H4 (cell line): ENCODE measurements around the gene ANKHD1. TPM values are rescaled to one million over a fixed set of nuclear protein-coding genes. Genes with fewer than 3 reads are reported as not detected.
"Not testable (repeated sequence)": the region's sequence is repeated elsewhere in the genome, so short reads cannot be mapped to it uniquely, and the experiment has no call there.

Experiments
- DNase-seq: peaks from one replicate; pipeline ENCODE4 v3.0.0-alpha.2; 2015; ENCODE audit warnings: low spot score
- total RNA-seq: library from RNA; depleted of rRNA; stranded (reverse); fragments of >200 nt; shearing (Covaris generic); gene quantifications from 2 replicates; pipeline ENCODE4 v1.2.3, GENCODE V29; 2014

Gene ANKHD1
- total RNA-seq, 1 experiment from 2014 or later: 35.5 TPM

DNA sequence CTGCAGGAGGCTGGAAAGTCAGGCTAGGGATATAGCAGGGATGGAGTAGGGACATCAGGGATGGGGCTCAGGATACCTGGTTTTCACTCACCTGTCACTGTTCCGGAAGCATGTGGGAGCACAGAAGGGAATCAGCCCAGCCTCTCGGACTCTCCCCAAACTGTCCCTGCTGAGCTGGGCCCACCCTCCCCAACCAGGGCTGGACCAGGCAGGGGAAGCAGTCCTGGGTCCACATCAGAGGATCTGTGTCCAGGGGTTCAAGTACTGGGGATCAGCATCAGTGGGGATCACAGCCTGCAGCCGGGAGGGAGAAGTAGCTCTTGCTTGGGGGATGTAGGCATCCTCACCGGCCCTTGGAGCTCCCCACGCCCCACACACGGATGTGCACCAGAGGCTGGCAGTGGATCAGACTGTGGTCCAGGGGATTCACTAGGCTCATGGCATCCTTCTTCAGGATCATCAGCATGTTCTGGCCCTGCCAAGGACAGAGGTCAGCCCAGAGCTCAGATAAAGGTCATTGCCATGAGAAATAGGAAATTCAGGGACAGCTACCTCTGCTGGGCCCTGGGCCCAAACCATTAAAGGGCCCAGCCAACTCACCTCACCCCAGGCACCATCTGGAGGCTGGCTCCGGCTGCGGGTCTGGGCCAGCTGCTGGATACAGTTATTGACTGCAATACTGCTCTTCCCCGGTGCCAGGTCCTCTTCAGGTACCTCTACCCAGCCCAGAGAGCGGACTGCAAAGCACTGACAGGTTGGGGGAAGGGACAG, 160.3 kb downstream of the ANKHD1 start:
- no peak for DNase-seq

DNA sequence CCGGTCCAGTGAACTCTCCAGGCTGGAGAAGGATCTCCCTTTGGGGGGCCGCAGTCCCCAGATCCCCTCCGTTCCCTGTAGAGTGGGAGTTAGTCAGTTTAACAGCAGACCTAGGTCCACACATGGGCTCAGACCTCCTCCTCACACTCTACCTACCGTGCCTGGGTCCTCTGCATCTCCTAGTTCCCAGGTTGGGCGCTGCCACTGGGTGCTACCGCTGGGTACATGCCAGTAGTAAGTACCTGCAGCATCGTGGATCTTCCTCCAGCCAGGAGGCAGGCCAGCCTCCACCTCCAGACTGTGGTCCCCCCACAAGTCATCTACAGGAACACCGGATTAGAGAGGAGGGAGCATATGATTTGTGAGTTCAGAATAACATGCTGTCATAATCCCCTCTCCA, 162.0 kb downstream of the ANKHD1 start:
- DNase-seq: no peak

DNA sequence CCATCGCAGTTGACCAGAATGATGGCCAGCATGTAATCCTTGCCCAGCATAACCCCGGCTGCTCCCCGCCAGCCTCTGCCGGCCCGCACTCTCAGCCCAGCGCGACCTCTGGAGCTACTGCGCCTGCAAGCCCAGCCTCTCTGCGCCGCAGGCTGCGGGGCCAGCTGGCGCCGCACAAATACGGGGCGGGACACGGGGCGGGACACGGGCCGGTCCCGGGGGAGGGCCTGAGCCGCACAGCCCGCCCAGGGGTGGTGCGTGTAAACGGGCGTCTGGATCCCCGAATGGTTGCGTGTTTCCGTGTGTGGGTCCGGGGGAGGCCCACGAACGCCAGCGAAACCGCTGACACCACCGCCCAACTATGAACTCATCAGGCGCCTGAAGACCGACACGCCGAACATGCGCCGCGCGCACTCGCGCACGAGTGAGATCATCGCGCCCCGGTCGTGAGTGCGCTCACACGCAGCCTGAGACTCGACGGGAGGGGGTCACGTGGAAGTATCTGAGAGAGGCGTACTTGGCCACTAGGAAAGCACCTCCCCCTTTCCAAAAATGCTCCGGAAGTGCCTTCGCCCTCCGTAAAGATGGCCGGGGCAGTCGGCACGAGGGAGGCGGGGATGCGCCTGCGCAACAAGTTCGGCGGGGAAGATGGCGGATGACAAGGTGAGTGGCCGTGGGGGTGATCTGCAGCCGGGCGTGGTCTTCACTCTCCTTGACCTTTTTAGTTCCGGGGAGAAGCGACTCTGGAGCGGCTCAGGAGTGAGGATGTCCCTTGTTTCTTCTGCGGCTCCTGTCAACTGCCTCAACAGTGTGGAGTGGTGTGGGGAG, 162.8 kb downstream of the ANKHD1 start, which contains the start of the genes APBB3 and SLC35A4:
Gene APBB3 (minus strand): TSS at position 403 of the 828 bp plus-strand sequence. CDS start 353 bp downstream, at position 50.
Gene SLC35A4 (plus strand): TSS at position 633 of the 828 bp plus-strand sequence. CDS start 2,342 bp downstream, outside the sequence.
- DNase-seq: peak; percentile 98

DNA sequence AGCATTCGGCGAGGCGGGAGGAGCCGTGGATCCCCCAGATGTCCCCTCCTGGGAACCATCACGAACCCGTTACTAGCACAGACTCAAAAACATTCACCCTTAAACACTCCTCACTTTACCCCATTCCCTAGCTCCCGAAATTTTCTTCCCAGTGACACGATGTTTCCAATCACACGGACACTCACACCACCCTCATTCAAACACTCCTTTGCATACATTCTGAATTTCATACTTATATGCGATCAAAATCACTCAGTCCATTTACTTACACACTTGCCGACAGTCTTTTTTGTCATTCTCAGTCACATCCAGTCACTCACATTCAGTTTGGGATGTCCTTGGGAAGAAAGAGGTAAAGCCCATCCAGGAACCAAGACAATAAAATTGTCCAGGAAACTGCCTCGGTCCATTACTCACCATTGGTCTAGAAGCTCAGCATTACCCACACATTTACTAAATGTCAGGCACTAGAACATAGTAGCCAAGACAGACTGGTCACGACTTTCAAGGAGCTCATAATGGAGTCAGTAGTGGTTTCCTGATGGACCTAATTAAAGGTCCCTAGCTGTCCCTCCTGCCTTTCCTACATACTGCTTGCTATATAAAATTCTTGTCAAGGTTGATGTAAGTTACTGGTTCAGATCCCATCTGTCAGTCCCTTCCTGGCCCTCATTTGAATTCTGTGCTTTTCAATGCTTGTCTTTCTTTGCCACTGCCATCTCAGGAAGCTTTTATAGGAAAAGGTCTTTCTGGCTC, 163.6 kb downstream of the ANKHD1 start:
- DNase-seq: no peak

DNA sequence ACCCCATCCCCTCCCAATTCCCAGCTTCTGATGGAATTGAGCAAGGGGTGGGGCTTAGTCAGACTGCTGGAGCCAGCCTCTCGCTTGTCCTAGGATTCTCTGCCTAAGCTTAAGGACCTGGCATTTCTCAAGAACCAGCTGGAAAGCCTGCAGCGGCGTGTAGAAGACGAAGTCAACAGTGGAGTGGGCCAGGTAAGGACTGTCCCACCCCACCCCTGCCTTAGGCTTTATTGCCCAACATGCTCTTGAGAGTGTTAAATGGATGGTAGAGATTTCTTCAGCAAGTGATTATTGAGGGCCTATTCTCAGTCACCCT, 164.1 kb downstream of the ANKHD1 start:
- DNase-seq: no peak

DNA sequence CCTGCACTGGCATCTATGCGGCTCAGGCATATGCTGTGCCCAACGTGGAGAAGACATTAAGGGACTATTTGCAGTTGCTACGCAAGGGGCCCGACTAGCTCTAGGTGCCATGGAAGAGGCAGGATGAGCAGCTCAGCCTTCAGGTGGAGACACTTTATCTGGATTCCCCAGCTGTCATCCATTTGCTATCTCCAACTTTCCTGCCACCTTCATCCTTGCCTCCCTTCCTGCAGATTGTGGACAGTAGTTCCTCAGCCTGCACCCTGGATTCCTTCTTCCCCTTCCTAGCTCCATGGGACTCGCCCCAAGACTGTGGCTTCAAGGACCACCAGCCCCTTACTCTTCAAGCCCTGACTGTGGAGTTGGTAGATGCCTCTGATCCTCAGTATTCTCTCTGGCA, 165.0 kb downstream of the ANKHD1 start:
- no peak for DNase-seq

DNA sequence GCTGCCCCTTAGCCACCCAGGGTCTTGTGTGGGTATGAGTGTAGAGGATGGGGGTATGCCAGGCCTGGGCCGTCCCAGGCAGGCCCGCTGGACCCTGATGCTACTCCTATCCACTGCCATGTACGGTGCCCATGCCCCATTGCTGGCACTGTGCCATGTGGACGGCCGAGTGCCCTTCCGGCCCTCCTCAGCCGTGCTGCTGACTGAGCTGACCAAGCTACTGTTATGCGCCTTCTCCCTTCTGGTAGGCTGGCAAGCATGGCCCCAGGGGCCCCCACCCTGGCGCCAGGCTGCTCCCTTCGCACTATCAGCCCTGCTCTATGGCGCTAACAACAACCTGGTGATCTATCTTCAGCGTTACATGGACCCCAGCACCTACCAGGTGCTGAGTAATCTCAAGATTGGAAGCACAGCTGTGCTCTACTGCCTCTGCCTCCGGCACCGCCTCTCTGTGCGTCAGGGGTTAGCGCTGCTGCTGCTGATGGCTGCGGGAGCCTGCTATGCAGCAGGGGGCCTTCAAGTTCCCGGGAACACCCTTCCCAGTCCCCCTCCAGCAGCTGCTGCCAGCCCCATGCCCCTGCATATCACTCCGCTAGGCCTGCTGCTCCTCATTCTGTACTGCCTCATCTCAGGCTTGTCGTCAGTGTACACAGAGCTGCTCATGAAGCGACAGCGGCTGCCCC, 165.6 kb downstream of the ANKHD1 start:
- no peak for DNase-seq

DNA sequence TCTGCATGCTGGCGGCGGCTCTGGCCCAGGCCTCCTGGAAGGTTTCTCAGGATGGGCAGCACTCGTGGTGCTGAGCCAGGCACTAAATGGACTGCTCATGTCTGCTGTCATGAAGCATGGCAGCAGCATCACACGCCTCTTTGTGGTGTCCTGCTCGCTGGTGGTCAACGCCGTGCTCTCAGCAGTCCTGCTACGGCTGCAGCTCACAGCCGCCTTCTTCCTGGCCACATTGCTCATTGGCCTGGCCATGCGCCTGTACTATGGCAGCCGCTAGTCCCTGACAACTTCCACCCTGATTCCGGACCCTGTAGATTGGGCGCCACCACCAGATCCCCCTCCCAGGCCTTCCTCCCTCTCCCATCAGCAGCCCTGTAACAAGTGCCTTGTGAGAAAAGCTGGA, 166.2 kb downstream of the ANKHD1 start:
- DNase-seq: no peak

DNA sequence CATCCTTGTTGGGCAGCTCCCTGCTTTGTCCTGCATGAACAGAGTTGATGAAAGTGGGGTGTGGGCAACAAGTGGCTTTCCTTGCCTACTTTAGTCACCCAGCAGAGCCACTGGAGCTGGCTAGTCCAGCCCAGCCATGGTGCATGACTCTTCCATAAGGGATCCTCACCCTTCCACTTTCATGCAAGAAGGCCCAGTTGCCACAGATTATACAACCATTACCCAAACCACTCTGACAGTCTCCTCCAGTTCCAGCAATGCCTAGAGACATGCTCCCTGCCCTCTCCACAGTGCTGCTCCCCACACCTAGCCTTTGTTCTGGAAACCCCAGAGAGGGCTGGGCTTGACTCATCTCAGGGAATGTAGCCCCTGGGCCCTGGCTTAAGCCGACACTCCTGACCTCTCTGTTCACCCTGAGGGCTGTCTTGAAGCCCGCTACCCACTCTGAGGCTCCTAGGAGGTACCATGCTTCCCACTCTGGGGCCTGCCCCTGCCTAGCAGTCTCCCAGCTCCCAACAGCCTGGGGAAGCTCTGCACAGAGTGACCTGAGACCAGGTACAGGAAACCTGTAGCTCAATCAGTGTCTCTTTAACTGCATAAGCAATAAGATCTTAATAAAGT, 166.9 kb downstream of the ANKHD1 start:
- no peak for DNase-seq

DNA sequence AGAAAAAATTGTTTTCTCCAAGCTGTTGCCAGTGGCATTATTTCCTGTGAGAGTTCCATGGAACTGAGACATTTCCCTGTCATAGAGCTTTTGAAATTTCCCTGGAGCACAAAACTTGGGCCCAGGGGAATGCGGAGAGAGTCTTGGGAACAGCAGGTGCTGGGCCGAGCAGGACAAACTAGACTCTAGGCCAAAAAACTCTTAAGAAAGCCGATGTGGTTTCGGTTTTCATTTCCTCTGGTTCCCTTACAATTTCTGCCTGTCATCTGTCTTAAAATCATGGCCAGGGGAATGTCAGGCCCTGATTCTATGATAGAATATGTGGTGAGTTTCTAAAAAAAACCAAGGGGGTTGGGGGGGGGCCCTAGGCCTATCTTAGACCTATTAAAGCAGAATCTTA, 167.6 kb downstream of the ANKHD1 start:
- DNase-seq: no peak

DNA sequence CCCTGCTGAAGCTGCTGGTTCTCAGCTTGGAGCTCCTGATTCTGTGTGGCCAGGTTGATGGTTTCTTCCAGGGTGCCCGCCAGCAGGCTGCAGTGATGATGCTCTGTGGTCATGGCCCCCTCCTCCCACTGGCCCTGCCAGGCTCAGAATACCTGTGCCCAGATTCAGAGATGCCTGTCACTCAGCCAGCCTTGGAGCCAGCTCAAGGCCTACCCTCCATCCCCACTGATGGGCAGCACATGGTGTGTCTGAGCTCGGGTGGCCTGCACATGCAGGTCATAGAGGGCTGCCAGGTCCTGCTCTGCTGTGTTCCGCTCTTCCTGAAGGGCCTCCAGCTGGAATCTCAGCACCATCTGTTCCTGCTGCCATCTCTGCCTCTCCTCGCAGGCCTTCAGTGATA, 168.4 kb downstream of the ANKHD1 start:
- DNase-seq: no peak

DNA sequence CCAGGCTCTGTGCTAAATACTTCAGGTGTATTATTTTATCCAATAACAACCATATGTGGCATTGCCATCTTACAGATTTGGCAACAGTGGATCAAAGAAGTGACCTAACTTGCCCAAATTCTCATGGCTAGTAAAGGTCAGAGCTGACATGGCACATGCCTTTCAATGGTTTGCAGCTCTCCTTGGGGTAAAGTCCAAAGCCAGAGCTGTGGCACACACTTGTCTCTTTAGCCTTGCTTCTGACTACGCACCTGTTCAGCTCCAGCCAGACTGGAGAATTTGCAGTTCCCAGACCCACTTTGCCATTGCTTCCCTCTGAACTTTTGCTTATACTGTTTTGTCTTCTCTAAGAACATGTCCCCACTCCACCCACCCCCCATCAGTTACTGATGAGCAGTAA, 168.9 kb downstream of the ANKHD1 start:
- no peak for DNase-seq

DNA sequence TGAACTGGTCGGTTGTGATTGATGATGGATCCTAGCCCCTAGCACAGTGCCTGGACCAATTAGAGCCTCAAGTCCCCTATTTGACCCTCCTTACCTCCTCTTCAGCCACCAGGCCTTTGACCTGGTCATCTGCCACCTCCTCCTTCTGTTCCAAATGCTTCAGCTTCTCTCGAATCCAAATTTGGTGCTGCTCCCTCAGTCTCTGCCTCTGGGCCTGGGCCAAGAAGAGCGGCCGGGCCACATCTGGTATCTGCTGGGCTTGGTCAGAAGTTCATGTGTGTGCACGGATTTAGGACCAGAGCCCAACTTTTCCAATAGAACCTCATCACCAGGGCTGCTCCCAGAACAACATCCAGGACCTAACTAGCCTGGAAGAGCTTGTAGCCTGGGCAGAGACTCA, 169.5 kb downstream of the ANKHD1 start:
- no peak for DNase-seq

DNA sequence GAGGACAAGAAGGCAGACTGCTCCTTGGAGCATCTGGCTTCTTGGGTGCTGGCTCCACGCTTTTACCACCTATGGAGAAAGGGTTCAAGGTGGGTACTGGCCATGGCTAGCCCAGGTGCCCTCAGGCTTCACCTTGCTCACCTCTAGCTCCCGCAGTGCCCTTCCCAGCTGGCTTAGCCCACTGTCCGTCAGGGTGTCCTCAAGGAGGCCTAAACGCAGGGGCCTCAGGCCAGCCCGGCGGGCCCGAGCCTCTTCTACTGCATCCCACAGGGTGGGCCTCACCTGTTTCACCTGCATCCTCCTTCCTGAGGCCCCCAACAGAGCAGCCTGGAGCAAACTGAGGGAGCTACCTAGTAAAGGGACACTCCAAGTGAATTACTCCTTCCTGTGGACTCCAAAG, 172.1 kb downstream of the ANKHD1 start:
- no peak for DNase-seq

DNA sequence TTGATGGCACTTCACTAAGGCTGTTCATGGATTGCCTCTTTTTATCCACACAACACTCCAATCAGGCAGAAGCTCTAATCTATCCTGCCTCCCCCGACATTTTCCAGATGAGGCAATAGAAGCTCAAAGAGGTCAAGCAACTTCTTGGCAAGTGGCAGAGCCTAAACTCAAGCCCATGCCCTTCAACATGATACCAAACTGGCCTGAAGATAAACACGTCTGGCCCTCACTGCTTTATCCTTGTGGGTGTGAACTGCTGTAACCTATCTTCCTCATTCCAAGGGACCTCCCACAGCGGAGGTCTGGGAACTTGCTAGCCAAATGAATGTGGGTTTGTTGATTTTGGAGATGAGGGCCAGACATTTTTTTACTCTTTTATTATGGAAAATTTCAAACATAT, 172.5 kb downstream of the ANKHD1 start:
- no peak for DNase-seq

DNA sequence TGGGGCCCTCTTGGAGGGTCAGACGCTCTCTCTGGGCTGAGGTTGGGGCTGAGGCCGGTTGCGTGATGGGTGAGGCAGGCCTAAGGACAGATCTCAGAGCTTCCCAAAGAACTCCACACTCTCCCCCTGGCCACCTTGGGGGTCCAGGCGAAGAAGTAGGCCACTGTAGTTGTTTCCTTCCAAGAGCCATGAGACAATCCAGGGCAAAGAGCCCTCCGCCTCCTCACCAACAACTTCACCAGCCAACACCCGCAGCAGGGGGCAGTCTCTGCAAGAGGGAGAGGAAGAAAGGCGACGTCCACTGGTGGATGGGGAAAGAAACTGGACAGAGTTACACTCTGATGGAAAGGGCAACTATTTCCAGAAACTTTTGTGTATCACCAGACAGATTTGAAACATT, 173.7 kb downstream of the ANKHD1 start:
- no peak for DNase-seq

DNA sequence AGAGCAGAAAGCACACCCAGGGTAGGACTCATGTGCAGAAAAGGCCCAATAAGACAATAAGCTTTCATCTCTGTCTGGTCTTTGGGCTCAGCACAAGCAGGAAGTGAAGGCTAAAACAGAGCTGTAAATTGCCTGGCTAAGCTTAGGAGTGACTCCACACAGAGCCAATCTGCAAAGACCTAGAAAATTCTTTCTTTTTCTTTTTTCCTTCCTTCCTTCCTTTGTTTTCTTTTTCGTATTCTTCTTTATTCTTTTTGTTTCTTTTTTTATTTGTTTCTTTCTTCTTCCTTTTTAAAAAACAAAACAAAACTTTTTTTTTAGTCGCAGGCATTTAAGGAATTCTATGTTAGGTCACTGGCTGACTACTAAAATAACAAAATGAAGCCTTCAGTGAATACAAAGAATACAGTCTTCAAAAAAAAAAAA, 175.2 kb downstream of the ANKHD1 start:
- no peak for DNase-seq

DNA sequence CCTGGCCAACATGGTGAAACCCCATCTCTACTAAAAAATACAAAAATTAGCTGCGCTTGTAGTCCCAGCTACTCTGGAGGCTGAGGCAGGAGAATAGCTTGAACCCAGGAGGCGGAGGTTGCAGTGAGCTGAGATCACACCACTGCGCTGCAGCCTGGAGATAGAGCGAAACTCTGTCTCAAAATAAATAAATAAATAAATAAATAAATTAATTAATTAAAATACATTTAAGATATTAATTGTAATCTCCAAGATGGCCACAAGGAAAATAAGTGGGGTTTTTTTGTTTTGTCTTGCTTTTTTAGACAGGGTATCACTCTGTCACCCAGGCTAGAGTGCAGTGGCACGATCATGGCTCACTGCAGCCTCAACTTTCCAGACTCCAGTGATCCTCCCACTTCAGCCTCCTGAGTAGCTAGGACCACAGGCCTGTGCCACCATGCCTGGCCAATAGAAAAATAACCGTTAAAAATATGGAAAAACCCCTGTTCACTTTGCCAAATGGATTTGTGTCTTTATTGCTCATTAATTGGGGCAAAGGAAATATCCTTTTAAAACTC, 177.6 kb downstream of the ANKHD1 start:
- not testable (repeated sequence) for DNase-seq

DNA sequence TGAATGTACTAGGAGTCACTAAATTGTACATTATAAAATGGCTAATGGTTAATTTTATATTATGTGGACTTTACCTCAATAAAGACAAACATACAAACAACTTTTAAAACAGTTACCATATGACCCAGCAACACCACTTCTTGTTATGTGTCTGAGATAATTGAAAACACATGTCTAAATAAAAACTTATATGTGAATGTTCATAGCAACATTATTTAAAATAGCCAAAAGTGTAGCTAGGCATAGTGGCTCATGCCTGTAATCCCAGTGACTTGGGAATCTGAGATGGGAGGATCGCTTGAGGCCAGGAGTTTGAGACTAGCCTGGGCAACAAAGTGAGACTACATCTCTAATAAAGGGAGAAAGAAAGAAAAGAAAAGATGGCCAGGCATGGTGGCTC, 185.9 kb downstream of the ANKHD1 start:
- DNase-seq: no peak

DNA sequence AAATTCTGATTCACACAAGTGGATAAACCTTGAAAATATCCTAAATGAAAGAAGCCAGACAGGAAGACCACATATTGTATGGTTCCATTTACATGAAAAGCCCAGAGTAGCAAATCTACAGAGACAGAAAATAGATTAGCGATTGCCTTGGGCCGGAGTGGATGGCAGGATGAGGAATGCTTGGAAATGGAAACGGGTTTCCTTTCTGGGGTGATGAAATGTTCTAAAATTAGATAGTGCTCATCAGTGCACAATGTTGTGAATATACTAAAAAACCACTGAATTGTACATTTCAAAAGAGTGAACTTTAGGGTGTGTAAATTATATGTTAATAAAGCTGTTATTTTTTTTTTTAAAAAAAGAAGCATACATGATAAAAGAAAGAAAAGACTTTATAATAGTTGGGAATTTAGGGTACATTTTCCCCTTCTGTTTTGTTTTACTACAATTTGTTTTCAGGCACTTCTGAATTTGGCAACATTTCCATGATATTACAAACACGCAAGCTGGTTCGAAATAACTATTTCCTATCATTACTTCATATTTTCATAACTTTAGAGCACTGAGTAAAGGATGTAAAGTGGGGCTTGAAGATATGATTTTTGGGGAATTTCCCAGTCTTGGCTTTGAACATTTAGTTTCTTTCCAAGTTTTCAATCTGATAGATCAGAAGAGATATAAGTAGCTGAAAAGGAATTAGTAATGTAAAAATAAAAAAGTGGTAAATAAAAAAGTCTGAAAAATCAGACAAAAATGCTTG, 186.9 kb downstream of the ANKHD1 start:
- no peak for DNase-seq
